Esophagus squamous epithelium (tissue), 5 donors: ENCODE data around the gene STUB1. TPM values are rescaled to one million over a fixed set of nuclear protein-coding genes. Genes with fewer than 3 reads are reported as not detected.

Experiments
- DNase-seq: peaks from one replicate; lab custom pipeline; 2025; lab: John Stamatoyannopoulos, UW
- H3K27ac ChIP-seq, 4 donors: fragments of 200-600 bp; sonication (generic); one replicate each; pipeline ENCODE4 v1.5.1; 2016 to 2019; ENCODE audit warnings: mild to moderate bottlenecking in 1 of 4
- H3K27me3 ChIP-seq, 4 donors: fragments of 200-600 bp; sonication (generic); 1 replicate in 3 of 4; 2 replicates in 1 of 4; pipeline versions ENCODE4 v1.5.1 to v1.6.0; 2017 to 2021; ENCODE audit warnings: antibody characterized with exemption in 1 of 4
- H3K36me3 ChIP-seq, 3 donors: fragments of 200-600 bp; sonication (generic); one replicate each; pipeline ENCODE4 v1.5.1; 2016 to 2019
- H3K4me1 ChIP-seq, 3 donors: fragments of 200-600 bp; sonication (generic); one replicate each; pipeline ENCODE4 v1.5.1; 2017 to 2019
- H3K4me3 ChIP-seq, 4 donors: fragments of 200-600 bp; sonication (generic); 1 replicate in 3 of 4; 2 replicates in 1 of 4; pipeline ENCODE4 v1.5.1; 2016 to 2019; ENCODE audit warnings: mild to moderate bottlenecking in 2 of 4, moderate library complexity in 1 of 4
- H3K9me3 ChIP-seq, 3 donors: fragments of 200-600 bp; sonication (generic); one replicate each; pipeline ENCODE4 v1.5.1; 2016 to 2019
- POLR2A ChIP-seq, 4 donors: fragments of 450-650 bp; IDR thresholded peaks; one replicate each; pipeline ENCODE4 v1.6.1; 2017; ENCODE audit warnings: antibody characterized with exemption in 4 of 4, mild to moderate bottlenecking in 4 of 4, moderate library complexity in 3 of 4
- WGBS, 2 donors: methylation state at CpG; one replicate each; pipeline ENCODE4 v1.1.5; 2018; 5-methylcytosine and 5-hydroxymethylcytosine counted together
- intact Hi-C: fragments of 100-400 bp; cut with DNase I; formaldehyde crosslinking; loops from one replicate; pipeline ENCODE4 v1.15.0; 2022
- total RNA-seq, 4 donors: library from RNA; depleted of rRNA; stranded (reverse); fragments of >200 nt; gene quantifications; one replicate each; pipeline ENCODE4 v1.1.0, GENCODE V29; 2016
- TF ChIP-seq, protein P1 (sequence below), 6 experiments: fragments of 450-650 bp in 4 of 6; fragments of 200-600 bp in 2 of 6; sonication (generic) in 2 of 6; IDR thresholded peaks; one replicate each; pipeline ENCODE4 v1.5.1; 2016 to 2019; ENCODE audit warnings: antibody characterized with exemption in 6 of 6, mild to moderate bottlenecking in 4 of 6, moderate library complexity in 4 of 6
- donor health status: DM: yes; HTN: yes; CAD: no.

STUB1 gene
- total RNA-seq, 4 donors from 2014 or later: 102 to 148 (median 120) TPM

DNA sequence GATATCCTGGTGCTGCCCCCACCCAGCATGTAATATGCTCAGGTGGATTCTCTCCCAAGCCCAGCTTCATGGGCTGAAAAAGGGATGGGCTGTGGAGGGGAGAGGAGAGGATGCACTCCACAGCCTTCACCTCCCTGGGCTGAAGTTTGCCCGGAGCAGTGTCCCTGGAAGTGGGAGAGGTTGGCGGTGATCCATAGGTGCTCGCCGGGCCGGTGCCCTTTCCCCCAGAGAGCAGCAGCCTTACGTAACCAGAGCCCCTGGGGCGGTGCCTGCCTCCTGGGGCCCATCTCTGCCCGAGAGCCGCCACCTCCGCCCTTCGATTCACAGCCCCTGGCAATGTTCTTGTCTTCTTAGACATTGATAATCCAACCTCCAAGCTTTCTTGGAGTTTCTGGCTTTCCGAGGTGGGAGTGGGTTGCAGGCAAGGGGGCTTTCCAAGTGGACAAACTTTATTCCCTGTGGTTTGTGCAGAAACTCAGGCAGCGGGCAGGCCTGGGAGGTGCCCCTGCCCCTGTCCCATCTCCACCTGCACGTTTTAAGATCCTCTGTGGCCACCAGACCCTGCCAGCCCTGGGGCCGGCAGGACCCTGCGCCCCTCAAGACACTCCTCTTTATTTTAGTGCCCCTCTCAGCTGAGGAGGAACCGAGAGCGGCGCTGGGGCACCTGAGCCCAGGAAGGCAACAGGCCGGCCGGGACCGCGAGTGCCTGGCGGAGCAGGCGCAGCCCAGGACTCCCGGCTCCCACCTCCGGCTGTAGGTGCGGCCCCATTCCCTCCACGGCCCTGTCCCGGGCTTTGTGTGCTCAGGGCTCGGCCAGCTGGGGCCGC lies 34.1 kb upstream of the STUB1 start:
- H3K36me3 ChIP-seq: no peaks in the 10 kb centered on the region
- 35 to 41% methylated on average over 10 to 12 of the region's 32 CpGs for WGBS, 2 donors

DNA sequence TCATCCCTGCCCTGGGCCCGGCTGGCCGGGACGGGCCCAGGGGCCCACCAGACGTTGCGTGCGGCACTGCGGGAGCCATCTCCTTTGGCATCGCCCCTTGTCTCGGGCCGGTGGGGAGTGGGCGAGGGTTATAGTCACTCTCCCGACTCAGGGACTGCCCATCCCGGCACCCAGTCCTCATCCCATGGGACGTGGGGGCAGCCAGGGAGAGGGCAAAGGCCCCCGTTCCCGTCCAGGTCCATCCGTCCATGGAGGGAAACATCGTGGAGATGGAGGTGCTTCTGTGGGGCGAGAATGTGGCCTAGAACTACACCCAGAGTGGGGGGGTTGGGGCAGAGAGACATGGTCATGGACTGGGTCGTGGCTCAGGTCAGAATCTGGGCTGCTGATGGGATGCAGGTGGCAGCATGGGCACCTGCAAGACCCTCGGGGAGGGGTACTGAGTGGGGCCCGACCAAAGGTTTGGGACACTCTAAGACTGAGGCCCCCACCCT lies 33.5 kb upstream of the STUB1 start:
- intact Hi-C loops: no loop called here
- peaks cover 0 to 6% (median 0%) of the 10 kb centered on the region in 3 donors for H3K36me3 ChIP-seq
- H3K27me3 ChIP-seq: no peaks in the 10 kb centered on the region
- H3K27ac ChIP-seq: no peak overlapping the region
- TF ChIP-seq POLR2A (IDR thresholded peaks at IDR 0.05): no peak
- TF ChIP-seq, protein P1, sequence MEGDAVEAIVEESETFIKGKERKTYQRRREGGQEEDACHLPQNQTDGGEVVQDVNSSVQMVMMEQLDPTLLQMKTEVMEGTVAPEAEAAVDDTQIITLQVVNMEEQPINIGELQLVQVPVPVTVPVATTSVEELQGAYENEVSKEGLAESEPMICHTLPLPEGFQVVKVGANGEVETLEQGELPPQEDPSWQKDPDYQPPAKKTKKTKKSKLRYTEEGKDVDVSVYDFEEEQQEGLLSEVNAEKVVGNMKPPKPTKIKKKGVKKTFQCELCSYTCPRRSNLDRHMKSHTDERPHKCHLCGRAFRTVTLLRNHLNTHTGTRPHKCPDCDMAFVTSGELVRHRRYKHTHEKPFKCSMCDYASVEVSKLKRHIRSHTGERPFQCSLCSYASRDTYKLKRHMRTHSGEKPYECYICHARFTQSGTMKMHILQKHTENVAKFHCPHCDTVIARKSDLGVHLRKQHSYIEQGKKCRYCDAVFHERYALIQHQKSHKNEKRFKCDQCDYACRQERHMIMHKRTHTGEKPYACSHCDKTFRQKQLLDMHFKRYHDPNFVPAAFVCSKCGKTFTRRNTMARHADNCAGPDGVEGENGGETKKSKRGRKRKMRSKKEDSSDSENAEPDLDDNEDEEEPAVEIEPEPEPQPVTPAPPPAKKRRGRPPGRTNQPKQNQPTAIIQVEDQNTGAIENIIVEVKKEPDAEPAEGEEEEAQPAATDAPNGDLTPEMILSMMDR (IDR thresholded peaks at IDR 0.05): no peak
- DNase-seq: no peak
- H3K4me3 ChIP-seq: no peak overlapping the region
- no peaks in the 10 kb centered on the region for H3K9me3 ChIP-seq
- peaks cover 42 to 89% (median 45%) of the 10 kb centered on the region in 3 donors for H3K4me1 ChIP-seq
- 90% methylated on average over 2 of the region's 22 CpGs; no CpG with 5 or more reads in 1 of the 2 donors for WGBS, 2 donors

More for the DNA sequence above, 34.1 kb upstream of the STUB1 start:
- no peak for DNase-seq
- Histone ChIP-seq H3K4me1 (peaks cover 42 to 94% (median 51%) of the 10 kb centered on the region in 3 donors), H3K27me3 (no peaks in the 10 kb centered on the region), H3K4me3 (no peak overlapping the region), H3K27ac (peak overlapping the region in 1 of 4 donors; percentile 16), H3K9me3 (no peaks in the 10 kb centered on the region)
- intact Hi-C loops: no loop called here
- TF ChIP-seq POLR2A (IDR thresholded peaks at IDR 0.05): no peak
- TF ChIP-seq, protein P1 (IDR thresholded peaks at IDR 0.05): no peak

DNA sequence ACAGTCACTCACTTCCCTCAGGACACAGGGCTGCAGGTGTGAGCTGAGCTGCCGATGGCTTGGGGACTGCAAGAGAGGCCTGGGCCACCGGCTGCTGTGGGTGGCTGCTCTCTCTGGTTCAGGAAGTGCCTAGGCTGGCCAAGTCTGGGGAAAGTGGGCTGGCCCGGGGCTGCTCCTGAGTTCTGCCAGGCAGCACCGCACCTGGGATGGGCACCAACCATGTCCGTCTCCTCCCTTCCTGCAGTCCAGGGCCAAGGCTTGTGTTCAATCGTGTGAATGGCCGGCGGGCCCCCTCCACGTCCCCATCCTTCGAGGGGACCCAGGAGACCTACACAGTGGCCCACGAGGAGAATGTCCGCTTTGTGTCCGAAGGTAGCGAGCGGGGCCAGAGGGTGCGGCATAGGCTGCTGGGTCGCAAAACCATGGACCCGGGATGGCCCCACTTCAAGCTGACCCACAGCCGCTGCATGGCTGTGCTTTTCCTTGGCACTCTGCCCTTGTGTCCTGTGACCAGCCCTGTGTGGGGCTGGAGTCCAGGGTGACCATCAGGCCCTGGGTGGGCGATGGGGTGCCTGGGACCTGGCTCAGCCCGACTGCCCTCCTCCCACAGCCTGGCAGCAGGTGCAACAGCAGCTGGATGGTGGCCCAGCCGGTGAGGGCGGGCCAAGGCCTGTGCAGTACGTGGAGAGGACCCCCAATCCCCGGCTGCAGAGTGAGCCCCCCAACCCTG lies 32.9 kb upstream of the STUB1 start:
- intact Hi-C loops: no loop called here
- no CpG with 5 or more reads among the region's 25 CpGs for WGBS, 2 donors
- H3K4me3 ChIP-seq: peak overlapping the region in 1 of 4 donors; percentile 92
- TF ChIP-seq POLR2A (IDR thresholded peaks at IDR 0.05): no peak
- peaks cover 42 to 87% (median 42%) of the 10 kb centered on the region in 3 donors for H3K4me1 ChIP-seq
- no peaks in the 10 kb centered on the region for H3K27me3 ChIP-seq
- DNase-seq: no peak
- H3K27ac ChIP-seq: peak overlapping the region in 2 of 4 donors; percentile 86 to 91
- peaks cover 0 to 11% (median 0%) of the 10 kb centered on the region in 3 donors for H3K36me3 ChIP-seq
- no peaks in the 10 kb centered on the region for H3K9me3 ChIP-seq

DNA sequence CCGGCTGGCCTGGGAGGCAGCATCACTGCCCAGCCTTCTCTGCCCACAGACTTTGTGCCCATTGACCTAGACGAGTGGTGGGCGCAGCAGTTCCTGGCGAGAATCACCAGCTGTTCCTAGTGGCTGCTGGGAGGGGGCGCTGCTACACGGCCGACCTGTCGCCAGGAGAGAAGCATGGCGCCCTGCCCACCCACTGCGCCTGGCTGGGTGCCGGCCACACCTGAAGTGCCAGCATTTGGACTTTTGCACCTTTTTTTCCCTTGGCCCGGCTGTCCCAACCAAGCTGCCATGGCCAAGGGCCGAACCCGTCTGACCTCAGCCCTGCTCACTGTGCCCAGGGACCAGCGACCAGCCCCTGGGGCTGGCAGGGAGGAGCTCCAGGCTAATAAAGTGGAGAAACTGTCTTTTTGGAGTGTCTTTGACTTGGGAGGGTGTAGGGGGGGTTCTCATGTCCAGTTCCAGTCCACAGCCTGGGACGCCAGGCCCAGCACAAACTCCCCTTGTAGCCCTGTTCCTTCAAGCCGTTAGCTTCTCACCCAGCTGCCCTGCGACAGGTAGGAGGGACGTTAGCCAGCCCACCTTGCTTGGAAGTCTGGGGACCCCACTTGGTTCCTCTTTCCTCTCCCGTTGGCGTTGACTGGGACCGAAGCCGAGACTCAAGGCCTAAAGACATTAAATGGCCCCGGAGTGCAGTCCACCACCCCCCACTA lies 32.0 kb upstream of the STUB1 start:
- no peaks in the 10 kb centered on the region for H3K27me3 ChIP-seq
- DNase-seq: no peak
- TF ChIP-seq, protein P1 (IDR thresholded peaks at IDR 0.05): peak in 5 of 6 experiments; percentile 19 to 51 (median 31)
- no peak for TF ChIP-seq POLR2A (IDR thresholded peaks at IDR 0.05)
- peak overlapping the region; percentile 60 to 92 (median 72) for H3K4me3 ChIP-seq
- WGBS, 2 donors: 15% methylated on average over 6 of the region's 24 CpGs; no CpG with 5 or more reads in 1 of the 2 donors
- H3K36me3 ChIP-seq: peaks cover 0 to 16% (median 0%) of the 10 kb centered on the region in 3 donors
- intact Hi-C loops: no loop called here
- no peaks in the 10 kb centered on the region for H3K9me3 ChIP-seq
- H3K4me1 ChIP-seq: peaks cover 33 to 78% (median 34%) of the 10 kb centered on the region in 3 donors
- peak overlapping the region; percentile 86 to 91 (median 88) for H3K27ac ChIP-seq
